Astrocyte of the cerebellum (primary cell): ENCODE measurements around the gene TBC1D8.

Experiments
- DNase-seq: peaks from one replicate; pipeline ENCODE4 v3.0.0-alpha.2; 2011; ENCODE audit warnings: low read depth
- H3K4me3 ChIP-seq: 2 replicates; pipeline ENCODE4 v1.5.1; 2011; ENCODE audit warnings: mild to moderate bottlenecking, low read depth, low read length, moderate library complexity
- CTCF ChIP-seq: IDR thresholded peaks from 2 replicates; pipeline ENCODE4 v1.5.1; 2012; ENCODE audit warnings: low read length, low read depth, moderate library complexity, mild to moderate bottlenecking; ENCODE audit errors: missing control alignments
- in situ Hi-C: cut with HindIII; loops from 2 replicates; pipeline ENCODE4 v1.10.0; 2017; ENCODE audit warnings: low sequenced_read_pairs

The TBC1D8 gene

DNA sequence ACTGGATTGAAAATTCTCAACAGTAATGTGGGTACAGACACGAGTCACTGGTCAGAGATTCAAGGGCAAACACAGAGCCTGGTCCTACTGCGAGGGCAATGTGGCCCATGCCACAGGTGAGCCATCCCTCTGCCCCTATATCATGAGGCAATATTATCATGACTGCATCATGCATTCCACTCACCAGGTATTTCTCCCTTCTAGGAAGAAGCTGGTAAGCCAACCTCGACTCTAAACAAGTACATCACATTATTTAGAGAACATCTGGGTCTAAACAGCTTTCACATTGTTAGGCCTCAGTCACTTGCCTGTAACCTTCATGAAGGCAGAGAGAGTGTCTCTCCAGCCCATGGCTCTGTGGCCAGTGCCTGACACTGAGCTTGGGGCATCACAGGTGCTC is 163.6 kb downstream of the TBC1D8 start:
- H3K4me3 ChIP-seq = no peak overlapping the region
- in situ Hi-C loops = no loop called here
- TF ChIP-seq CTCF = no peak
- no peak for DNase-seq

DNA sequence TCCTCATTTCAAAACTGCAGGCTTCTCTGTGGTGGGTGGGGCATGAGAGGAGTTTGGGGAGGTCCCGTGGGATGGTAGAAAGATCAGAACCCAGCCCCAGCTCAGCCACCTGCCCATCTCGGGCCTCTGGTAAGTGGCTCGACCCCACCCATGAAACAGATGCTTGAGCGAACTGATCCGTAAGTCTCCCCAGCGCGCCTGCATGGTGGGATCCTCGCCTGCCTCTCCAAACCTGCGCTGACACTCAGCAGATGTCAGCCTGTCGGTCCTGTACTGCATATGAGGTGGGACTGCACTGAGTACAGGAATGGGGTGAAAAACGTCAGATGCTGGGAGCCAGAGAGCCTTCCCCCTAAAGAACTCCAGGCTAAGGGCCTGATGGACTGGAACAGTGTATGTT is 165.0 kb downstream of the TBC1D8 start:
- no peak for TF ChIP-seq CTCF
- no peak for DNase-seq
- H3K4me3 ChIP-seq = no peak overlapping the region
- in situ Hi-C loops = no loop called here

DNA sequence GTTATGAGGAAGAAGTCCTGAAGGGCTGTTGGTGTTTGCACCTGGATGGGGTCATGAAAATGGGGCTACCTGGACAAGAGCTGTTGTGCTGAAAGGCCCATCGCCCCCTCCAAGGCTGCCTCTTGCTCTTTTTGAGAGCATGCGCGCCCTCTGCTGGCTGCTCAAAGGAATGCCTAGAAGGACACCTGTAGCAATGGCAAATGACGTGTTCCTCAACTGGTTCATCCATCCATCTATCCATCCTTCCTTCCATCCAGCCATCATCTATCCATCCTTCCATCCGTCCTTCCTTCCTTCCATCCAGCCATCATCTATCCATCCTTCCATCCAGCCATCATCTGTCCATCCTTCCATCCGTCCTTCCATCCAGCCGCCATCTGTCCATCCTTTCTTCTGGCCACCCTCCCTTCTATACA is 166.3 kb downstream of the TBC1D8 start:
- H3K4me3 ChIP-seq = no peak overlapping the region
- DNase-seq = peak; percentile 52
- in situ Hi-C loops = no loop called here
- peak; percentile 81 for TF ChIP-seq CTCF

GRCh38 chr2:100983684-100984310 is 167.4 kb downstream of the TBC1D8 start:
- in situ Hi-C loops = no loop called here
- no peak overlapping the region for H3K4me3 ChIP-seq
- no peak for TF ChIP-seq CTCF
- no peak for DNase-seq

DNA sequence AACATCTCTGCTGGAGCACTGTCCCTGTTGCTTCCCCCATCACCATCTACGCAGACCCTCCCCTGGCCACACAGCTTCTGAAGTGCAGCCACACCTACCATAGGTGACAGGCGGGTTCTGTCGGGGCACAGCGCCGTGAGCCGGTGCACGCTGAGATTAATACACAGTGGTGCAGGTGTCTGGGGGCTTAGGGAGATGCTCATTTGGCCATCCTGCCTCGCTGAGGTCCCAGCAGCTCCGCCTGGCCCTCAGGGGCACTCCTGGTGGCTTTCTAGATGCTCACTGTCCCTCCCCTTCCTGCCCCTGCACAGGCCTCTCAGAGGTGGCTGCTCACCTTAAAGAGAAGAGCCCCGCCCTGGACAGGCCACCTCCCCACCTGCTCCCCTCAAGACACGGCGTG is 168.0 kb downstream of the TBC1D8 start:
- in situ Hi-C loops = no loop called here
- TF ChIP-seq CTCF = no peak
- H3K4me3 ChIP-seq = no peak overlapping the region
- DNase-seq = no peak

GRCh38 chr2:100982431-100982861 is 168.7 kb downstream of the TBC1D8 start:
- TF ChIP-seq CTCF = no peak
- no peak overlapping the region for H3K4me3 ChIP-seq
- in situ Hi-C loops = no loop called here
- DNase-seq = no peak
